NB4 (cell line): ENCODE measurements around the gene CDK5RAP3.

Experiments used
- MYC ChIP-seq: IDR thresholded peaks from 2 replicates; pipeline ENCODE4 v1.6.1; 2011; ENCODE audit warnings: low read depth, low read length
- POLR2A ChIP-seq: IDR thresholded peaks from 2 replicates; pipeline ENCODE4 v1.6.1; 2011; ENCODE audit warnings: mild to moderate bottlenecking; ENCODE audit not compliant: insufficient read length; ENCODE audit errors: extremely low read depth
- TF ChIP-seq, protein P1 (sequence below): IDR thresholded peaks from one replicate; pipeline ENCODE4 v1.5.1; 2012; ENCODE audit warnings: low read depth, low read length
- TF ChIP-seq, protein P2 (sequence below): IDR thresholded peaks from 2 replicates; pipeline ENCODE4 v1.6.1; 2011; ENCODE audit warnings: low read depth, low read length

DNA sequence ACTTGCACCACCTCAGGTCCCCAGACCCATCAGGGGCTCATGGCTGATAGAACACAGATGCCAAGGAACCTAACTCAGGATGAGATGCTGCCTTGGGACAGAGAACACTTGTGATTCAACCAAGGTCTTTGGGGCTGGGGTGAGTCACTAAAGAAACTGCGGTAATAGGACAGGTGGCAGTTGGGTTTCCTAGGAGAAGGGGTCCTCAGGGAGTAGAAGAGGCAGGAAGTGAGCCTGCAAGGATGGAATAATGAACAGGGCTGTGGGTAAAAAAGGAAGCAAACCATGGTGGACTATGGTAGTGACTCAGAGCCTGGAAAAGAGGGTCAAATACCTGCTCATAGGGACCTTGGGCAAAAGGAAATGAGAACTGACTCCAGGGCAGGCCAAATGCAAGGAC lies 36.1 kb upstream of the CDK5RAP3 start:
- TF ChIP-seq MYC (no peak), POLR2A (no peak)
- TF ChIP-seq, protein P1, sequence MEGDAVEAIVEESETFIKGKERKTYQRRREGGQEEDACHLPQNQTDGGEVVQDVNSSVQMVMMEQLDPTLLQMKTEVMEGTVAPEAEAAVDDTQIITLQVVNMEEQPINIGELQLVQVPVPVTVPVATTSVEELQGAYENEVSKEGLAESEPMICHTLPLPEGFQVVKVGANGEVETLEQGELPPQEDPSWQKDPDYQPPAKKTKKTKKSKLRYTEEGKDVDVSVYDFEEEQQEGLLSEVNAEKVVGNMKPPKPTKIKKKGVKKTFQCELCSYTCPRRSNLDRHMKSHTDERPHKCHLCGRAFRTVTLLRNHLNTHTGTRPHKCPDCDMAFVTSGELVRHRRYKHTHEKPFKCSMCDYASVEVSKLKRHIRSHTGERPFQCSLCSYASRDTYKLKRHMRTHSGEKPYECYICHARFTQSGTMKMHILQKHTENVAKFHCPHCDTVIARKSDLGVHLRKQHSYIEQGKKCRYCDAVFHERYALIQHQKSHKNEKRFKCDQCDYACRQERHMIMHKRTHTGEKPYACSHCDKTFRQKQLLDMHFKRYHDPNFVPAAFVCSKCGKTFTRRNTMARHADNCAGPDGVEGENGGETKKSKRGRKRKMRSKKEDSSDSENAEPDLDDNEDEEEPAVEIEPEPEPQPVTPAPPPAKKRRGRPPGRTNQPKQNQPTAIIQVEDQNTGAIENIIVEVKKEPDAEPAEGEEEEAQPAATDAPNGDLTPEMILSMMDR, result no peak
- TF ChIP-seq, protein P2, sequence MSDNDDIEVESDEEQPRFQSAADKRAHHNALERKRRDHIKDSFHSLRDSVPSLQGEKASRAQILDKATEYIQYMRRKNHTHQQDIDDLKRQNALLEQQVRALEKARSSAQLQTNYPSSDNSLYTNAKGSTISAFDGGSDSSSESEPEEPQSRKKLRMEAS, result no peak
